Kidney epithelial cell (primary cell): ENCODE results near the gene PARP11. TPM values are rescaled to one million over a fixed set of nuclear protein-coding genes. Genes with fewer than 3 reads are reported as not detected.

Source experiments
- DNase-seq: peaks from one replicate; pipeline ENCODE4 v3.0.0-alpha.2; 2010; ENCODE audit warnings: low read depth
- H3K27me3 ChIP-seq: 2 replicates; pipeline ENCODE4 v1.6.0; 2011; ENCODE audit warnings: low read length; ENCODE audit not compliant: control insufficient read depth, insufficient read depth
- H3K36me3 ChIP-seq: 2 replicates; pipeline ENCODE4 v1.5.1; 2011; ENCODE audit warnings: low read length; ENCODE audit not compliant: control insufficient read depth, insufficient read depth
- H3K4me3 ChIP-seq: 2 replicates; pipeline ENCODE4 v1.5.1; 2011; ENCODE audit warnings: low read depth, mild to moderate bottlenecking, control low read depth, low read length
- CTCF ChIP-seq: IDR thresholded peaks from 2 replicates; pipeline ENCODE4 v1.5.1; 2011; ENCODE audit warnings: mild to moderate bottlenecking, moderate library complexity, low read length, control low read depth, inconsistent platforms; ENCODE audit not compliant: insufficient read depth, poor library complexity, severe bottlenecking
- total RNA-seq: library from RNA; depleted of rRNA; stranded (reverse); fragments of >200 nt; gene quantifications from 2 replicates; pipeline ENCODE4 v1.2.3, GENCODE V29; 2015

PARP11 gene
- total RNA-seq, 1 donor from 2014 or later: 9.0 TPM

GRCh38 chr12:3789838-3790237 is 83.4 kb downstream of the PARP11 start:
- no peak overlapping the region for H3K4me3 ChIP-seq
- no peak for DNase-seq
- TF ChIP-seq CTCF: no peak
- no peaks in the 10 kb centered on the region for H3K27me3 ChIP-seq
- no peaks in the 10 kb centered on the region for H3K36me3 ChIP-seq

DNA sequence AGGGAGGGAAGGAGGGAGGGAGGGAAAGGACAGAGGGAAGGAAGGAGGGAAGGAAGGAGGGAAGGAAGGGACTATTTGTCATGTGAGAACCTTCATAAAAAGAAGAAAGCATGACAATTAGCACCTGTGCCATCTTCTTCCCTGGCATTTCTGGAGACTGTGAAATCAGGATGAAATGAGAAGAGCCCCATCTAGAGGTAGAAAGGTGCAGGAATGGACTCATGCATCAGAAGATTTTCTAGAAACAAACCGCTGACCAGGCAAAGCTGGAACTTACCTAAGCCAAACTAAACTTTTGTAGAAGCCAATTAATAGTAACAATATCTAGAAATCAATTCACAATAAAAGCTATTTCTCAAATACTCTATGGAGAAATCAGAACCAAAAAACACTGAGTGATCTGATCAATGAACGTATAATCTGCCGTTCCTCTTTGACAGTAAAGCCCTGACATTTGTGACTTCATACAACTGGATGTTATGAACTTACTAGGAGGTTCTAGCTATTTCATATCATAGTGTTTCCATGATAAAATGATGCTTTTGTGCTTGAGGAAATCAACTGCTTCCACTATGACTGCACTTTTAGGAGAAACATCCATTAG is 95.9 kb downstream of the PARP11 start:
- no peaks in the 10 kb centered on the region for H3K36me3 ChIP-seq
- DNase-seq: peak; percentile 5
- TF ChIP-seq CTCF: peak; percentile 75

DNA sequence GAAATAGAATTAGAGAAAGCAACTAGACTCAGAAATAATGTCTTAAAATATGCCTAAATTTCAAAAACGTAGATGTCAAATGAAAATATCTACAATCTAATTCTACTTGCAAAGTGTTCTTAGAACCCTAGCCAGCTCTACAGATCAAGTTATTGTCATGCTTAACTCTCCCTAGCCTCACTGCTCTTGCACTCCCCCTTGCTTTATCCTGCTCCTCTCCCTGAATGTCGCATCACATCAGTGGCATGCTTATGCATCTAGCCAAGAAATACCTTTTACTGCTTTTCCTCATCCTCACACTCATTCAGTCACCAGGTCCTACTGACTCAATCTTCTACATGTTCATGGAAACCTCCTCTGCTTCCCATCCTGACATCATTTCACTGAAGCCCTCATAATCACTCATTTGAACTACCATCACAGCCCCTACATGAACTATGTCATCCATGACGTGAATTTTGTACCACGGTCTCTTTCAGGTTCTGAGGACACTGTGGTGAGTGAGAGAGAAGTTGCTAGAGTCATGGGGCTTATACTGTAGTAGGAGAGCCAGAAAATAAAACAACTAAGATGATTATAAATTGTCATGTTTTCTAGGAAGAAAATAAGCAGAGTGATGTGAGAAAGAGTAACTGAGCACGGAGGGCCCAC is 97.7 kb downstream of the PARP11 start:
- no peak for TF ChIP-seq CTCF
- Histone ChIP-seq H3K36me3 (no peaks in the 10 kb centered on the region), H3K4me3 (no peak overlapping the region), H3K27me3 (peaks cover 4% of the 10 kb centered on the region)
- DNase-seq: no peak

More for the DNA sequence above, 95.9 kb downstream of the PARP11 start:
- Histone ChIP-seq H3K4me3 (no peak overlapping the region), H3K27me3 (peaks cover 4% of the 10 kb centered on the region)

- no peak for TF ChIP-seq CTCF
- no peak for DNase-seq
- H3K27me3 ChIP-seq: peaks cover 4% of the 10 kb centered on the region
- no peak overlapping the region for H3K4me3 ChIP-seq
- H3K36me3 ChIP-seq: no peaks in the 10 kb centered on the region
Observed at GRCh38 chr12:3772380-3772779, 100.8 kb downstream of the PARP11 start.

GRCh38 chr12:3771853-3772252 is 101.3 kb downstream of the PARP11 start:
- no peak for DNase-seq
- no peak overlapping the region for H3K4me3 ChIP-seq
- H3K36me3 ChIP-seq: no peaks in the 10 kb centered on the region
- peaks cover 4% of the 10 kb centered on the region for H3K27me3 ChIP-seq
- no peak for TF ChIP-seq CTCF

DNA sequence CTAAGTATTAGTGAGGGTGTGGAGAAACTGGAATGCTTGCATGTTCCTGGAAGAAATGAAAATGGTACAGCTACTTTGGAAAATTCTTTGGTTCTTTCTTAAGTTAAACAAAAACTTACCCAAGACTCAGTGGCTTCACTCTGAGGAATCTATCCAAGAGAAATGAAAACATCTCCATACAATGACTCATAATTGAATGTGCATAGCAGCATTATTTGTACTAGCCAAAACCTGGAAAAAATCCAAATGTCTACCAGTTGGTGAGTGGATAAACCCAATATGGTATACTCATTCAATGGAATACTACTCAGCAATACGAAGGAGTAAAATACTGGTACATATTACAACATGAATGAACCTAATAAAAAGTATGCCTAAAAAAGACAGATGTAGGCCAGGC is 102.3 kb downstream of the PARP11 start:
- Histone ChIP-seq H3K36me3 (no peaks in the 10 kb centered on the region), H3K27me3 (peaks cover under 1% of the 10 kb centered on the region), H3K4me3 (no peak overlapping the region)
- TF ChIP-seq CTCF: no peak
- peak; percentile 12 for DNase-seq
